ENCODE measurements around the gene PLCH1. TPM values are rescaled to one million over a fixed set of nuclear protein-coding genes. Genes with fewer than 3 reads are reported as not detected.

The PLCH1 gene
- total and polyA plus RNA-seq, 2 of the 13 experiments (the other 11 are each of a cell fraction or from before 2014, with no cell fraction given) = 2.0 to 3.0 TPM

- TF ChIP-seq ZFX (CRISPR knock-in tag; IDR thresholded peaks at IDR 0.05; ENCODE audit: low read depth) = no peak
- TF ChIP-seq RFX1 (IDR thresholded peaks at IDR 0.05) = no peak
These were observed 410.5 kb downstream of the PLCH1 start (continued) for GRCh38 chr3:155334215-155334913.

- H3K36me3 ChIP-seq (replicated peaks in 1 of 2; ENCODE audit: control insufficient read depth in 1 of 2, insufficient read depth in 2 of 2, low read length in 2 of 2) = no peaks in the 10 kb centered on the region
- DNase-seq (ENCODE audit: low spot score) = no peak
- intact Hi-C loops (cut with micrococcal nuclease; ENCODE audit: unreplicated experiment) = no loop called here
- no peak for TF ChIP-seq STAT6 (CRISPR knock-in tag; IDR thresholded peaks at IDR 0.05; ENCODE audit: borderline replicate concordance)
- TF ChIP-seq MED1 (CRISPR knock-in tag; IDR thresholded peaks at IDR 0.05) = no peak
- TF ChIP-seq STAT5B (CRISPR knock-in tag; IDR thresholded peaks at IDR 0.05) = no peak
- TF ChIP-seq MED13 (CRISPR knock-in tag; IDR thresholded peaks at IDR 0.05) = no peak
- TF ChIP-seq ZFP41 (CRISPR knock-in tag; IDR thresholded peaks at IDR 0.05; ENCODE audit: borderline replicate concordance) = no peak
- TF ChIP-seq ZNF362 (CRISPR knock-in tag; IDR thresholded peaks at IDR 0.05; ENCODE audit: borderline replicate concordance) = no peak
- no peak for ATAC-seq
- H3K27ac ChIP-seq (ENCODE audit: extremely low read length, insufficient read depth, low read length) = no peak overlapping the region
- no TSS peak for BruUV-seq (replicated peaks)
- H4K20me1 ChIP-seq (ENCODE audit: insufficient read depth, low read length) = no peaks in the 10 kb centered on the region
- FAIRE-seq = no peak
- no peaks in the 10 kb centered on the region for H3K4me1 ChIP-seq (ENCODE audit: insufficient read depth, low read length)
- CTCF ChIA-PET (ENCODE audit: low intra/inter-chr PET ratio, low total read pairs) = no interaction called here
- H3K9ac ChIP-seq (ENCODE audit: insufficient read depth, low read depth, low read length) = no peak overlapping the region
- no peaks in the 10 kb centered on the region for H3K9me3 ChIP-seq (ENCODE audit: low read length)
- H2AFZ ChIP-seq (ENCODE audit: low read length) = no peak overlapping the region
- in situ Hi-C loops (cut with HindIII; ENCODE audit: extremely low pct_ligation_motif_present, low pct_unique_long_range_greater_than_20kb) = no loop called here
- 1% methylated on average over 4 of the region's 4 CpGs for WGBS (ENCODE audit: low lambda C conversion rate)
- no peak overlapping the region for H3K4me2 ChIP-seq (ENCODE audit: low read depth, low read length)
- H3K79me2 ChIP-seq (ENCODE audit: insufficient read depth, low read length) = no peaks in the 10 kb centered on the region
- no peaks in the 10 kb centered on the region for H3K27me3 ChIP-seq (ENCODE audit: control insufficient read depth in 1 of 2, insufficient read depth in 2 of 2, low read length in 2 of 2)
- no peak overlapping the region for H3K4me3 ChIP-seq (replicated peaks in 1 of 3; ENCODE audit: insufficient read depth in 1 of 3, low read depth in 2 of 3, low read length in 3 of 3)
- POLR2A ChIA-PET = no interaction called here
These were observed 412.2 kb downstream of the PLCH1 start for GRCh38 chr3:155332716-155333115.

Measured in HepG2 (cell line).